ENCODE measurements around the gene RAPGEF2.
A peak's percentile ranks its signal among the peaks of the same experiment; 100 is the strongest.
"Not testable (repeated sequence)": the region's sequence is repeated elsewhere in the genome, so short reads cannot be mapped to it uniquely, and the experiment has no call there.

The RAPGEF2 gene

GRCh38 chr4:159137176-159137575 lies 34.3 kb downstream of the RAPGEF2 start:
- no peak for DNase-seq (ENCODE audit: low read depth)

- DNase-seq (ENCODE audit: low read depth), result no peak
Measured at GRCh38 chr4:159138436-159138835, 35.6 kb downstream of the RAPGEF2 start.

- peak; percentile 7 for DNase-seq (ENCODE audit: low read depth)
Measured at GRCh38 chr4:159141193-159141592, 38.3 kb downstream of the RAPGEF2 start.

GRCh38 chr4:159142241-159142640 lies 39.4 kb downstream of the RAPGEF2 start:
- peak; percentile 15 for DNase-seq (ENCODE audit: low read depth)

- no peak for DNase-seq (ENCODE audit: low read depth)
Measured at GRCh38 chr4:159142681-159143384, 40.0 kb downstream of the RAPGEF2 start.

GRCh38 chr4:159143687-159144086 lies 40.8 kb downstream of the RAPGEF2 start:
- no peak for DNase-seq (ENCODE audit: low read depth)

GRCh38 chr4:159144112-159144694 lies 41.3 kb downstream of the RAPGEF2 start:
- DNase-seq (ENCODE audit: low read depth), result no peak

GRCh38 chr4:159145318-159145991 lies 42.6 kb downstream of the RAPGEF2 start:
- no peak for DNase-seq (ENCODE audit: low read depth)

GRCh38 chr4:159145992-159146330 lies 43.1 kb downstream of the RAPGEF2 start:
- DNase-seq (ENCODE audit: low read depth), result no peak

GRCh38 chr4:159146488-159146887 lies 43.6 kb downstream of the RAPGEF2 start:
- no peak for DNase-seq (ENCODE audit: low read depth)

- DNase-seq (ENCODE audit: low read depth), result no peak
Measured at GRCh38 chr4:159148441-159148840, 45.6 kb downstream of the RAPGEF2 start.

- no peak for DNase-seq (ENCODE audit: low read depth)
Measured at GRCh38 chr4:159149666-159150065, 46.8 kb downstream of the RAPGEF2 start.

GRCh38 chr4:159150396-159150795 lies 47.5 kb downstream of the RAPGEF2 start:
- no peak for DNase-seq (ENCODE audit: low read depth)

- DNase-seq (ENCODE audit: low read depth), result no peak
Measured at GRCh38 chr4:159150821-159151390, 48.0 kb downstream of the RAPGEF2 start.

- DNase-seq (ENCODE audit: low read depth), result no peak
Measured at GRCh38 chr4:159151689-159152088, 48.8 kb downstream of the RAPGEF2 start.

- DNase-seq (ENCODE audit: low read depth), result no peak
Measured at GRCh38 chr4:159152181-159152580, 49.3 kb downstream of the RAPGEF2 start.

GRCh38 chr4:159153669-159154068 lies 50.8 kb downstream of the RAPGEF2 start:
- DNase-seq (ENCODE audit: low read depth), result no peak

GRCh38 chr4:159155119-159155518 lies 52.2 kb downstream of the RAPGEF2 start:
- no peak for DNase-seq (ENCODE audit: low read depth)

- no peak for DNase-seq (ENCODE audit: low read depth)
Measured at GRCh38 chr4:159158083-159158617, 55.3 kb downstream of the RAPGEF2 start.

- DNase-seq (ENCODE audit: low read depth), result no peak
Measured at GRCh38 chr4:159158985-159159384, 56.1 kb downstream of the RAPGEF2 start.

- no peak for DNase-seq (ENCODE audit: low read depth)
Measured at GRCh38 chr4:159159611-159160010, 56.7 kb downstream of the RAPGEF2 start.

- DNase-seq (ENCODE audit: low read depth), result peak; percentile 67
Measured at GRCh38 chr4:159160242-159160641, 57.4 kb downstream of the RAPGEF2 start.

GRCh38 chr4:159161436-159161835 lies 58.6 kb downstream of the RAPGEF2 start:
- DNase-seq (ENCODE audit: low read depth), result not testable (repeated sequence)
